Epithelial cell of proximal tubule (primary cell): ENCODE data around the gene CDC42BPG. TPM values are rescaled to one million over a fixed set of nuclear protein-coding genes. Genes with fewer than 3 reads are reported as not detected.

Experiments used
- DNase-seq: peaks from one replicate; pipeline ENCODE4 v3.0.0-alpha.2; 2011; ENCODE audit warnings: low read depth
- H3K4me3 ChIP-seq: 2 replicates; pipeline ENCODE4 v1.5.1; 2011; ENCODE audit warnings: low read depth, mild to moderate bottlenecking, low read length
- total RNA-seq: library from RNA; depleted of rRNA; stranded (reverse); fragments of >200 nt; gene quantifications from 2 replicates; pipeline ENCODE4 v1.2.3, GENCODE V29; 2015
- TF ChIP-seq, protein P1 (sequence below): conservative IDR thresholded peaks from 2 replicates; pipeline ENCODE4 v1.5.1; 2012; ENCODE audit warnings: low read depth, mild to moderate bottlenecking, low read length

CDC42BPG gene
- total RNA-seq, 1 donor from 2014 or later: 8.9 TPM

DNA sequence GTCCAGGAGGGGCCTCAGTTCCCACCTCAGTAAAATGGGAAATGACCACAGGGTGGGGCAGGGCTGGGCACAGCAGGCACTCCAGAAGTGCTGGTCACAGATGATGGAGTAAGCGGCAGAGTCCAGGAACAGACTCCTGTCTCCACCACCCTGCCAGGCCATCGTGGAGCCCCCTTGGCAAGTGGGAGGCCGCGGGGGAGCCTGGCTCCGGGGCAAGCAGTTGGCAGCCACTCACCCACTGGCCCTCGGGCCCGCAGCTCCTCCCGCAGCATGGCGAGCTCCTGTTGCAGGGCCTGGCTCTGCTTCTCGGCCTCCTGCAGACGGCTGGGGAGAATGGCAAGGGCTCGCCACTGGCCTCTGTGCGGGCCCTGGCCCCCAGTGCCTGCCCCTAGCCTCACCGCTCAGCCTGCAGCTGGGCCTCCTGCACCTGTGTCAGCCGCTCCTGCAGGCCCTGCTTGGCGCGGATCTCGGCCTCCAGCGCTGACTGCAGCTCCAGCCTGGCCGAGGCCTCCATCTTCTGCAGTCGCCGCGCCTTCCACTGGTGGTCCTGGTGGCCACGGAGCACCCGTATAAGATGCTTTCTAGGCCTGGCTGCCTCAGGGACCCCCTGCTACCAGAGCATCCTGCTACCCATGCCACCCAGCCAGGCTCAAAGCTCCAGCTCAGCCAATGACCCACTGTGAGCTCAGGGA is 10.3 kb downstream of the CDC42BPG start:
- H3K4me3 ChIP-seq: no peak overlapping the region
- no peak for DNase-seq
- TF ChIP-seq, protein P1, sequence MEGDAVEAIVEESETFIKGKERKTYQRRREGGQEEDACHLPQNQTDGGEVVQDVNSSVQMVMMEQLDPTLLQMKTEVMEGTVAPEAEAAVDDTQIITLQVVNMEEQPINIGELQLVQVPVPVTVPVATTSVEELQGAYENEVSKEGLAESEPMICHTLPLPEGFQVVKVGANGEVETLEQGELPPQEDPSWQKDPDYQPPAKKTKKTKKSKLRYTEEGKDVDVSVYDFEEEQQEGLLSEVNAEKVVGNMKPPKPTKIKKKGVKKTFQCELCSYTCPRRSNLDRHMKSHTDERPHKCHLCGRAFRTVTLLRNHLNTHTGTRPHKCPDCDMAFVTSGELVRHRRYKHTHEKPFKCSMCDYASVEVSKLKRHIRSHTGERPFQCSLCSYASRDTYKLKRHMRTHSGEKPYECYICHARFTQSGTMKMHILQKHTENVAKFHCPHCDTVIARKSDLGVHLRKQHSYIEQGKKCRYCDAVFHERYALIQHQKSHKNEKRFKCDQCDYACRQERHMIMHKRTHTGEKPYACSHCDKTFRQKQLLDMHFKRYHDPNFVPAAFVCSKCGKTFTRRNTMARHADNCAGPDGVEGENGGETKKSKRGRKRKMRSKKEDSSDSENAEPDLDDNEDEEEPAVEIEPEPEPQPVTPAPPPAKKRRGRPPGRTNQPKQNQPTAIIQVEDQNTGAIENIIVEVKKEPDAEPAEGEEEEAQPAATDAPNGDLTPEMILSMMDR: no peak

DNA sequence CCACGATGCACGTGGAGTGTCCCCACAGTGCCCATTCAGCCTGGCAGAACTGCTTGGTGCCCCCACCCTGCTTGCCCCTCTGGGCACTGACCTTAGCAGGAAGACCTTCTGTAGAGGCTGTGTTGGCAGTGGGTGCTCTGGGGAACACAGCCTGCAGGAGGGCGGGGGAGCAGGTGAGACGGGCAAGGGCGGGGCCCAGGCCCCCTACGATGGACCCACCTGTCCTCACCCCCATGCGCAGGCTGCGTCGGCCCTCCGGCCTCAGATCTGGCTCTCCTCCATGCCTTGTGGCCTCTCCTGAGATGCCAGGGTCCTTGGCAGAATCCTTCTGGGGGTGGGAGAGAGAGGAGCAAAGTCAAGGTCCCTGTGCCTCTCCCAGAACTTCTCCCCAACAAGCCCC is 10.9 kb downstream of the CDC42BPG start:
- H3K4me3 ChIP-seq: no peak overlapping the region
- TF ChIP-seq, protein P1: no peak
- no peak for DNase-seq

DNA sequence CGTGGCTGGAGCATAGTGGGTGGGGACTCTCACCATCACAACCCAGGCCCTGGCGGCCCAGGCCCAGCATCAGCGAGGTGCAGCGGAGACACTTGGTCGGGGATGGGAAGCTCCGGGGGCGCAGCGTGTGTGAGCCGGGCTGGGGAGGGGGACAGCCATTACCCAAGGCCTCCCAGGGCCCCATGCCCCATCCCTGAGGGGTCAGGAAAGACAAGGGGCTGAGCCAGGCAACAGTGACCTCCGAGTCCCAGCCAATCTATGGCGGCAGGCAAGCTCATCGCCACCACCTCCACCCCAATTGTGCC is 11.3 kb downstream of the CDC42BPG start:
- DNase-seq: no peak
- TF ChIP-seq, protein P1: no peak
- no peak overlapping the region for H3K4me3 ChIP-seq

DNA sequence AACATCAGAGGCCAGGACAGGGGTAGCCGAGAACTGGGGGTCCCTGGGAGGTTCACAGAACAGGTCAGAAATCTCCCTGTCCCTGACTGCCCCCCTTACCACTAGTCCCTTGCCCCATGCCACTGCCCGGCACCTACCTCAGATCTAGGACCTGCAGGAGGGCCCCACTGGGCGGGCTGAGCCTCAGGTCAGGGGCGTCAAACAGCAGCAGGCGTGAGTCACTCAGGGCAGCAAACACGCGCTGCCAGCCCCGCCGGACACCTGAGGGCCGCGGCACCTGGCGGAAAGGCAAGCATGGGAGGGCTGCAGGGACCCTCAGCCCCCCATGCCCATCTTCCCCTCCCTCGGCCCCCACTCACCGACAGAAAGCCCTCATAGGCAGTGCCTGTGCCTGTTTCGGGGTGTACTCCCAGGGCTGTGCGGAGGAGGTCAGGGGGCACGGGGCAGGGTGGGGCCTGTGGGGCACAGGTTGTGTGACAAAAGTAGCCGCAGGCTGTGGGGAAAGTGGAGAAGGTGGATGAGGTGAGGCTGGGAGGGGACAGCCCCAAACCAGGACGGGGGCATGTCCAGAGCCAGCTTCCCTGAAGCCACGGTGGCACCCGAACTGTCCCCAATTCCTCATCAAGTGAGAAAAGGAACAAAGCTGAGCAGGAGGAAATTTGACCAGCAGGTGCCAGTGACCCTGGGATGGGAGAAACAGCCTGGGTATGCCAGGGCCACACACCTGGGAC is 11.8 kb downstream of the CDC42BPG start:
- DNase-seq: no peak
- TF ChIP-seq, protein P1: no peak

DNA sequence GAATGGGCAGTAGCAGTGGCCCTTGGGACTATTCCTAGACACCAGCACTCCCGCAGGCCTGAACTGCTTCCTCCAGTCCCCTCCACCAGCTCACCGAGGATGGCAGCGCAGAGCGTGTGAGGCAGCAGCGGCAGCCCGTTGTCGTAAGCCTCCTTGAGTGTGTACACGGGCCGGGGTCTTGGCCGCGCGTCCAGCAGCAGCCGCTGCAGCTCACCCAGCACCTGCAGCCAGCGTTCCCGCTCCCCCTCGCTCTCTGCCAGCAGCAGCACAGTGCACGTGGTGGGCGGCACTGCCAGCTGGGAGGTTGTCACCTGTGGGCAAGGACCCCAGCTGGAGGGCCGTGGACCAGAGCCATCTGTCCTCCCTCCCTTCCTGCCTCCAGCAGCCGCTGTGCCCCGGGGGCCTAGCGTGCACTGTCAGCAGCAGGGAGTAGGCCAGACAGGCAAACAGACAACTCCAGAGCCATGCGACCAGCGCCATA is 13.0 kb downstream of the CDC42BPG start:
- TF ChIP-seq, protein P1: no peak

More for the DNA sequence above, 11.8 kb downstream of the CDC42BPG start:
- no peak overlapping the region for H3K4me3 ChIP-seq

DNA sequence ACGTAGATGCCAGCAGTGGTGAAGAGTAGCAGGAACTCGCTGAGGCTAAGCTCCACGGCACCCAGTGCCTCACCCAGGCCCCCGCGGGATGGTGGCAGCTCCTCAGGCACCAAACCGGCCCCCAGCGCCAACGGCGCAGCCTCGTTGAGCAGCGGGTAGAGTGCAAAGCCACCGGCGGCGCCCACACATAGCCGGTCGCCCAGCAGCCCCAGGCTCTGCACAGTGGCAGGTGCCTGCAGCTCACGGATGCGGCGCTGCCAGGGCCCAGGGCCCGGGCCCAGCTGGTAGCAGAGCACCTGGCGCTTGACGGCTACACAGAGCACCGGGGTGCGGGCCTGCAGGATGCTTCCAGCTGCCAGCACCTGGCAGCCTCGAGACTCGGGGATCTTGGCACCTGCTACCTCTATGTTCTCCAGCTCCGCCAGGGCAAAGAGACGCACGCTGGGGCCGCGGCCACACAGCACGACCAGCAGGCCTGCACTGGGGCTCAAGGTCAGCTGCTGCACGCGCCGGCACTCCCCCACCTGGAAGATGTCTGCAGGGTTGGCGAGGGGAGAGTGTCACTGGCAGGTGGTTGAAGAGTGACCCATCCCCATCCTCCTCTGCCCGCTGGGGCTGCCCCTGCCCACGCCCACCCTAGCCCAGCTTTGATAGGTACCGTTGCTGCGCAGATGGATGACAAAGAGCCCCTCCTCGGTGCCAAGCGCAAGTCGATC is 14.8 kb downstream of the CDC42BPG start:
- H3K4me3 ChIP-seq: no peak overlapping the region
- TF ChIP-seq, protein P1: no peak
- no peak for DNase-seq

More for the DNA sequence above, 13.0 kb downstream of the CDC42BPG start:
- DNase-seq: no peak
- H3K4me3 ChIP-seq: no peak overlapping the region
